ENCODE results near the gene PROSER3. TPM values are rescaled to one million over a fixed set of nuclear protein-coding genes. Genes with fewer than 3 reads are reported as not detected.

Gene PROSER3
- total RNA-seq, 2 donors from 2014 or later, result 7.3 to 14.2 TPM

GRCh38 chr19:35733180-35734125, 24.5 kb upstream of the PROSER3 start:
- TF ChIP-seq CTCF (IDR thresholded peaks at IDR 0.05) (no peak), POLR2A (IDR thresholded peaks at IDR 0.05) (no peak)
- Histone ChIP-seq H3K36me3 (replicated peaks in 1 of 2; ENCODE audit: insufficient read depth in 1 of 2, low read depth in 2 of 2) (peaks cover 8 to 44% of the 10 kb centered on the region in 2 donors), H3K4me3 (no peak overlapping the region), H3K4me1 (no peaks in the 10 kb centered on the region), H3K9me3 (no peaks in the 10 kb centered on the region), H3K27ac (no peak overlapping the region), H3K27me3 (no peaks in the 10 kb centered on the region)
- intact Hi-C loops (cut with DNase I), result no loop called here
- no peak for ATAC-seq
- no peak for DNase-seq
- 90 to 92% methylated on average over 22 to 30 of the region's 35 CpGs for WGBS, 2 donors

GRCh38 chr19:35734273-35734672, 23.7 kb upstream of the PROSER3 start:
- peaks cover 9 to 40% of the 10 kb centered on the region in 2 donors for H3K36me3 ChIP-seq (replicated peaks in 1 of 2; ENCODE audit: insufficient read depth in 1 of 2, low read depth in 2 of 2)
- intact Hi-C loops (cut with DNase I), result no loop called here
- DNase-seq (no peak), ATAC-seq (no peak)
- no peak overlapping the region for H3K4me3 ChIP-seq
- peaks cover under 1% of the 10 kb centered on the region for H3K4me1 ChIP-seq
- WGBS, 2 donors, result 95 to 96% methylated on average over 8 of the region's 8 CpGs
- TF ChIP-seq CTCF (IDR thresholded peaks at IDR 0.05) (no peak), POLR2A (IDR thresholded peaks at IDR 0.05) (no peak)
- no peaks in the 10 kb centered on the region for H3K27me3 ChIP-seq
- no peaks in the 10 kb centered on the region for H3K9me3 ChIP-seq
- H3K27ac ChIP-seq, result no peak overlapping the region

- Histone ChIP-seq H3K36me3 (replicated peaks in 1 of 2; ENCODE audit: insufficient read depth in 1 of 2, low read depth in 2 of 2) (peaks cover 9 to 34% of the 10 kb centered on the region in 2 donors), H3K27me3 (no peaks in the 10 kb centered on the region), H3K4me1 (peaks cover 7% of the 10 kb centered on the region), H3K9me3 (no peaks in the 10 kb centered on the region), H3K4me3 (no peak overlapping the region), H3K27ac (no peak overlapping the region)
- 77 to 82% methylated on average over 4 to 5 of the region's 5 CpGs for WGBS, 2 donors
- TF ChIP-seq POLR2A (IDR thresholded peaks at IDR 0.05) (no peak), CTCF (IDR thresholded peaks at IDR 0.05) (no peak)
- ATAC-seq, result no peak
- DNase-seq, result no peak
- intact Hi-C loops (cut with DNase I), result no loop called here
Observed at GRCh38 chr19:35734889-35735288, 23.1 kb upstream of the PROSER3 start.

GRCh38 chr19:35736913-35737886, 20.8 kb upstream of the PROSER3 start:
- no peaks in the 10 kb centered on the region for H3K9me3 ChIP-seq
- TF ChIP-seq POLR2A (IDR thresholded peaks at IDR 0.05) (no peak), CTCF (IDR thresholded peaks at IDR 0.05) (no peak)
- no peaks in the 10 kb centered on the region for H3K27me3 ChIP-seq
- ATAC-seq, result no peak
- H3K27ac ChIP-seq, result no peak overlapping the region
- H3K4me1 ChIP-seq, result peaks cover 15% of the 10 kb centered on the region
- no peak overlapping the region for H3K4me3 ChIP-seq
- WGBS, 2 donors, result 83 to 85% methylated on average over 11 to 22 of the region's 22 CpGs
- intact Hi-C loops (cut with DNase I), result no loop called here
- DNase-seq, result no peak
- H3K36me3 ChIP-seq (replicated peaks in 1 of 2; ENCODE audit: insufficient read depth in 1 of 2, low read depth in 2 of 2), result peaks cover 4 to 21% of the 10 kb centered on the region in 2 donors

Data from body of pancreas (tissue), 4 donors.